ENCODE measurements around the gene DFFB.

Gene DFFB

DNA sequence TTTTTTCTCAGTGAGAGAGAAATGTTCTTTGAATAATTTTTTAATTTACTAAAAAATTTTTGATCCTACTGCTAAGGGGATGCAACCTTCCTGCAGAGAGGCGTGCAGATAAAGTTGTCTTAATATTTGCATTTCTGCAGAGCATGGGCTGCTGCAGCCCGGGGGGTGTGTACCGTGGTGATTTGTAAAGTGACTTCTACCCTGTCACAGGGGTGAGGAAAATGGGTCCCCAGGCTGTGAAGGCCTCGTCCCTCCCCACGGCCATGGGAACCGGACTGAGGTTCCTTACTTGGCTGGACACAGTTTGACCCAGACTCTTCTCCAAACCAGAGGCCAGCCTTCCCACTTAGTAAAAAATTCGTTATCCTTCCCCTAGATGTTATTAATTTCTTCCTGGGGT lies 52.3 kb downstream of the DFFB start:
- TF ChIP-seq, protein P1, sequence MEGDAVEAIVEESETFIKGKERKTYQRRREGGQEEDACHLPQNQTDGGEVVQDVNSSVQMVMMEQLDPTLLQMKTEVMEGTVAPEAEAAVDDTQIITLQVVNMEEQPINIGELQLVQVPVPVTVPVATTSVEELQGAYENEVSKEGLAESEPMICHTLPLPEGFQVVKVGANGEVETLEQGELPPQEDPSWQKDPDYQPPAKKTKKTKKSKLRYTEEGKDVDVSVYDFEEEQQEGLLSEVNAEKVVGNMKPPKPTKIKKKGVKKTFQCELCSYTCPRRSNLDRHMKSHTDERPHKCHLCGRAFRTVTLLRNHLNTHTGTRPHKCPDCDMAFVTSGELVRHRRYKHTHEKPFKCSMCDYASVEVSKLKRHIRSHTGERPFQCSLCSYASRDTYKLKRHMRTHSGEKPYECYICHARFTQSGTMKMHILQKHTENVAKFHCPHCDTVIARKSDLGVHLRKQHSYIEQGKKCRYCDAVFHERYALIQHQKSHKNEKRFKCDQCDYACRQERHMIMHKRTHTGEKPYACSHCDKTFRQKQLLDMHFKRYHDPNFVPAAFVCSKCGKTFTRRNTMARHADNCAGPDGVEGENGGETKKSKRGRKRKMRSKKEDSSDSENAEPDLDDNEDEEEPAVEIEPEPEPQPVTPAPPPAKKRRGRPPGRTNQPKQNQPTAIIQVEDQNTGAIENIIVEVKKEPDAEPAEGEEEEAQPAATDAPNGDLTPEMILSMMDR (conservative IDR thresholded peaks at IDR 0.05), result no peak
- no peak for TF ChIP-seq ZFX (IDR thresholded peaks at IDR 0.05)

DNA sequence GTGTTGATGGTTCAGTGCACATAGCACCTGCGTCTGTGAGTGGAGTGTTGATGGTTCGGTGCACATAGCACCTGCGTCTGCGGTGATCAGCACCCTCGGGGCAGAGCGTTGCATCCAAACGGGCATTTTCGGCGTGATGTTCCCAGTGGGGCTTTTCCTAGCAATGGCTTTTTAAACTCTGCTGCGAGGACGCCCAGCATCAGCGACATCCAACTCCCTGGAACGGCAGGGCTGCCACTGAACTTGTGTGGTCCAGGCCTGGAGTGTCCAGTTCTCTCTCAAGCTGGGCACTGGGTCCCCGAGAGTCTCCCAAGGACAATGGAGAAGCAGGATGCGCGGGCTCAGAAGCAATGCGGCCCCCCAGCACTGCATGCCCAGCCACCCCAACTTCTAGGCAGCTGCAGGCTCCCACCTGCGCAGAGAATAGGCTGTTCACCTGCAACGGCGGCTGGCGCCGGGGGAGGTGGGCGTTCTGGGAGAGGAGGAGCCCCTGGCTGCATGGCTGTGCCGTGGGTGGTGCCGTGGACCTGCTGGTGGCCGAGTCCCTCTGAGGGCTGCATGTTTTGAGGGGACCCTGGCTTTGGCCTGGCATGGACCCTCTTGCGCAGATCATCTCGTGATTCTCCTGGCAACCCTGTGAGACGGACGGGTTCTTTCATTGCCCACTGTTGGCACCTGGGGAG lies 52.9 kb downstream of the DFFB start:
- no peak overlapping the region for H3K27ac ChIP-seq
- TF ChIP-seq ZFX (IDR thresholded peaks at IDR 0.05), result no peak
- TF ChIP-seq, protein P1 (conservative IDR thresholded peaks at IDR 0.05), result no peak

More for the DNA sequence above, 52.3 kb downstream of the DFFB start:
- H3K27ac ChIP-seq, result no peak overlapping the region

DNA sequence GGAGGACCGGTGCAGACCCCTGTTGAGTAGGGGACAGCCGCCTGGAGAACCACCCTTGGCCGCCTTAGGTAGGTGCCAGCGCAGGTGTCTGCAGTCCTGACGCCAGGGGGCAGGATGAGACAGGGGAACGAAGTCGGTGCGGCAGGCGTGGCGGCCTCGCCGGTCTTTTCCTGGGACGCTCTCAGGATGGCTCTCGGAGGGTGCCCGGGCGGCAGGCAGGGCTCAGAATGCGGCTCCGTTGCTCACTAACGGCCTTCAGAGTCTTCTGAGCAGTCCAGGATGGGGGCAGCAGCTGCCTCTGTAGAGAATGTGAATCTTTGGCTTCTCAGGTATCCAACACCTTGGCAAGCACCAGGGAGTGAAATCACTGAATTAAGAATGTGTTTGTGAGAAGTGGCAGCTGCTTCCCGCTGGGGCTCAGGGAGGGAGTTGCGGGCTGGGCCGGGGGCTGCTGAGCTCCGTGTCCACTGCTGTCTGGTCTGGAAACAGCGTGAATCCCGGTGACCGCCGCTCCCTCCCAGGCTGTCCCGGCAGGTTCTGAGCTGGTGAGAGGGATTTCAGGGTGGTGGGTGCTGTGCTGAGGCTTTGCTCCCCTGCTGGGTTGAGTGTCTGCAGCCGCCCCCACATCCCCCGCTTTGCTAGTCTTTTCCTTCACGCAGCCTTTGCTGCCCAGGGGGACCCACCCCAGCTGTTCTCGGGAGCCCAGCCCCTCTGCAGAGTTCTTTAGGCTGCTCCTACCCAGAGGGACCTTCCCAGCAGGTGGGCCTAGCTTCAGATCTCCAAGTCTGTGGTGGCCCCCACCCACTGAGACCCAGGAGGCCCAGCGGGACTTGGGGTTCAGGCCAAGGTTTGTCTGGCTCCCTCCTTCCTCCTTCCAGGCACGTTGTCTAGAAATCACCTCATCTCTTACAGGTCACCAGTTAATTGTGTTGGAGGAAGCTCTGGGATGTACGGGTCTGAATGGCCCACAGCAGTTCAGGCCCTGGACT lies 53.9 kb downstream of the DFFB start:
- no peak overlapping the region for H3K27ac ChIP-seq
- TF ChIP-seq, protein P1 (conservative IDR thresholded peaks at IDR 0.05), result peak; percentile 92
- no peak for TF ChIP-seq ZFX (IDR thresholded peaks at IDR 0.05)

DNA sequence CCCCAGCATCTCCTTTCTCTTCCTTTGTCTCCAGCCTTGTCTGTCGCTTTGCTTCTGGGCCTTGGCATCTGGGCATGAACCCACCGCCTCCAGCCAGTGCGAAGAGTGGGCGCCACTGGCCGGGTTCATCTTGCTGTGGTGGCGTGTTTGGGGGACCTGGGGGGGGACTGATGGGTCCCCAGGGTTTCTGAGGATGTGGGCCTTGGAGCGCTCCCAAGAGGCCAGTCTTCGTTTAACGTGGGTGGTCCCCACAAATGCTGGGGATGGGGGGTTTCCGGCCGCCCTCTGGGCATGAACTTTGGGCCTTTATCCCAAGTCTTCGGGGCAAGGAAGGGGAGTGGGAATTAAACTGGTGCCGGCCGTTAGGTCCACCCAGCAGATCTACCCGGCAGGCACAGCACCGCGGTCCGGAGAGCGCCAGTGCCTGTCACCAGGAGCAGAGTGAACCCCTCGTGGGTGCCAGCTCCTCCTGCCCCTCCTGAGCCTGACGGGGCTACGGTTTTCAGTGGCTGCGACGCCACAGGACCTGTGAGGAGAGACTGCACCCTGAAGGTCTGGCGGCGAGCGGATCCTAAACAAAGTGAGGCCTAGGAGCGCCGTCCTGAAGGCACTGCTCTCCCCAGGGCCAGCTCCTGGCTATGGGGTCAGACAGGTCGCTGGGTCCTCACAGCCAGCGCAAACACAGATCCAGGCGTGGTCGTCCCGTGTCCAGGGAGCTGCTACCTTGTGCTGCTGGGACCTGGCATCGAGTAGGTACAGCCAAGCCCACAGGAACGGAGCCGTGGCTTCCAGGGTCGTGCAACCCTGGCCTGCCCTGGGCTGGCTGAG lies 54.9 kb downstream of the DFFB start:
- TF ChIP-seq, protein P1 (conservative IDR thresholded peaks at IDR 0.05), result no peak
- TF ChIP-seq ZFX (IDR thresholded peaks at IDR 0.05), result no peak
- H3K27ac ChIP-seq, result no peak overlapping the region

DNA sequence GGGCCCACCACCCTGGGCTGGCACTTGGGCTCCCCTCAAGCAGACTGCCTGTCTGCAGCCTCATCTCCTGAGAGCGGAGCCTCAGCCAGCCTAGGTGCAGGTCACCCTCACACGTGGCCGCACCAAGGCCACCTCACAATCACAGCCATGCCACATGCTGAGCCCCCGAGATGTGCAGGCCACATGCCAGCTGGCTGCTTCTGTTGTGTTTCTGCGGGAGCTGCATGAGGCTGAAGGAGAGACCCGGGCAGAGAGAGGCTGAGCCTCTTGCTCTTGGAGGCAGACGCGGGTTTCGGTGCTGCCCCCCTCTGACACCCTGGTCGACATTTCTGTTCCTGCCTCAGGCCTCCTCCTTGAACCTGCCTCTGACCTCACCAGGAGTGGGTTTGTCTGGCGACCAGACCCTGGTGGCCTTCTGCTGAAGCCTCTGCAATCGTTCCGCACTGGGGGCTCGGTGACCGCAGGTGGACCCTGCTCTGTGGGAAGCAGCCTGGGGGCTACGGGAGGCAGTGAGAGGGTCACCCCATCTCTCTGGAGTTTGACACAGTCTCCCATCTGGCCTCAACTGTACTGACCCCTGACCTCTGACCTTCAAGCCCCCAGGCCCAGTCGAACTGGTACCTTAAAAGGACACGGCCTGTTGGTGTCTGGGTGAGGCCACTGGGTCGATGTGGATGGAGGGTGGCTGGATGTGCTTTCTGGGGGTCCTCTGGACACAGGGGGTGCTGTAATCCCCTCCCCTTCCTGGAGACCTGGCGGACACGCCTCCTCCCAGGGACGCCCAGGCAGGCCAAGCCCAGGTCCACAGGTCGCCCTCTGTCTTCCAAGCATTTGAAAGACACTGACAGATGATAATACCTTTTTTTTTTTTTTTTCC lies 55.8 kb downstream of the DFFB start:
- no peak for TF ChIP-seq ZFX (IDR thresholded peaks at IDR 0.05)
- TF ChIP-seq, protein P1 (conservative IDR thresholded peaks at IDR 0.05), result no peak
- H3K27ac ChIP-seq, result no peak overlapping the region

DNA sequence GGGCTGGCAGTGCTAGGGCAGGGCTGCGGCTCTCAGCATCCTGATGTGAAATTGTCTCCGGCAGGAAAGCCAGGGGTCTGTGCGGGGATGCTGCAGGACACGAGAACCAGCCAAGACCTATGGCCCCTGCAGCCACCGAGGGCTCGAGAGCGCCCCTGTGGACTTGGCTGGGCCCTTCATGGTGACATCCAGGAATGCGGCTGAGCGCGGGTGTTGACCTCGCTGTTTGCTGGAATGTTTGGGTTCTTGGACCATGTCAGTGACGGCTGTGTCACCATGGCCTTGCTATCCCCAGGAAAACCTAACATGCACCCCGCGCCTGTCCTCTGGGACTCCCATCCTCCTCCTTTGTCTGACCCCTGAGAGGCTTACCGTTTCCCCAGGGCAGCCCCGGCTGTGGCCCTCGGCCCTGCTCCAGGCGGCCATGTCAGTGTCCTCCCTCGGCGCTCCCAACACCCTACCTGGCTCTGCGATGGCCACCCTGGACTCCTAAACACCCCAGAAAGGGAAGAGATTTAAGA lies 57.1 kb downstream of the DFFB start:
- TF ChIP-seq, protein P1 (conservative IDR thresholded peaks at IDR 0.05), result no peak
- TF ChIP-seq ZFX (IDR thresholded peaks at IDR 0.05), result no peak
- H3K27ac ChIP-seq, result no peak overlapping the region

Data from C4-2B (cell line).